Mammary epithelial cell (primary cell): ENCODE results near the gene SERPINB6.

Experiments used
- CTCF ChIP-seq, 2 donors: IDR thresholded peaks in 1 of 2; conservative IDR thresholded peaks in 1 of 2; 2 replicates each; pipeline ENCODE4 v1.5.1; 2011 to 2012; ENCODE audit warnings: inconsistent platforms in 2 of 2, low read length in 2 of 2, mild to moderate bottlenecking in 2 of 2, control low read depth in 1 of 2, low read depth in 1 of 2; ENCODE audit not compliant: insufficient read depth in 1 of 2; ENCODE audit errors: extremely low read depth in 1 of 2
- EZH2 ChIP-seq: IDR thresholded peaks from 2 replicates; pipeline ENCODE4 v1.6.1; 2012; ENCODE audit warnings: low read length, inconsistent platforms, borderline replicate concordance

GRCh38 chr6:2963756-2964155, 7.6 kb downstream of the SERPINB6 start:
- TF ChIP-seq CTCF (conservative IDR thresholded peaks at IDR 0.05 in 1 of 2, IDR thresholded peaks at IDR 0.05 in 1 of 2; ENCODE audit: extremely low read depth in 1 of 2, insufficient read depth in 1 of 2, low read depth in 1 of 2, low read length in 2 of 2) (no peak), EZH2 (no peak)
